Measurements from ENCODE around the gene TP53I11.

Gene TP53I11

DNA sequence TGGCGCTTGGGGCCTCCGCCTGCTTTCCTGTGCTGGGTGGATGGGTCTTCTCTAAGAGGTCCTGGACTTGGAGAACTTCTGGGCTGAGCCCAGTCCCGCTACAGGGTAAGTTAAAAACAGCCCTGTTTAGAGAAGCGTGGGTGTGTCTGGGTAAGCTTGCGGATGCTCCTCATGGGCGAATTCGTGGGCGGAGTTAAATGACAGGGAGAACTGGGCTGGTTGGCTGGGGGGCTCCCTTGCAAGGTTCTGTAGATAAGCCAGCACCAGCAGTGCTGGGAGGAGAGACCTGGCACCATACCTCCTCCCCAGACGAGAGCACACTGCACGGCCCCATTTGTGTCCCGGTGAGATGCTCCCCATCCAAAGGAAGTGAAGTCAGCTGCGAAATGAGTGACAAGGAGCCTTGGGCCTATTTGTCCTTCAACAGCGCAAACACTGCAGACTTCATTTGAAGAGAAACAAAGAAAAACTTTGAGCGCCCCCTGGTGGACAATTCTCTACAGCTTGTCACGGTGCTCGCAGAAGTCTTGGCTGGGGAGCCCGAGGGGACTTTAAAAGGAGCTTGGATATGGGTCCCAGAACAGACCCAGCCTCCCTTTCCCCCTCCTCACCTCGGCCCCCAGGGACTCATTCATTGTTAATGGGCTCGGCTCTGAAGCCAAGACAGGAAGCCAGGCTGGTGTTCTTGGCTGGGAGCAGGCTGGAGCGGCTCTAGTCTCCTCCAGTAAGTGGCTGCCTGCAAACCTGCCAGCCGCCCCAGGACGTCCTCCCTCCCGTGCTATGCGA, 39.5 kb downstream of the TP53I11 start:
- DNase-seq = peak; percentile 70

DNA sequence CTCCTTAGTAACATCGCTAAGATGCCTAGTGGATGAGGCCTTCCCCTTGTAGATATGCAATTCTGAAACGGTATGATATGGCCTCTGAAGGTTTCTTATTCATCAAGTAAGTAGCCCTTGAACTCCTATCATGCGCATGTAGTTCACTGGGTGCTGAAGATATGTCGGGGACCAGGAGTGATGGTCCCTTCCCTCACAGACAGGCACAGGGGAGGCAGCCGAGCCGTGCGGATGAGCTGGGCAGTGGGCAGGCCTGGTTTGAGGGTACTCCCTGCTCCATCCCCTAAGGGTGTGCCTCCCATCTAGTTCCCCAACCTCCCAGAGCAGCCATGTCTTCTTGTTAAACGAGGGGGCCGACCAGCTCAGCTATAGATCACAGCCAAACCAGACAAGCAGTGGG, 40.1 kb downstream of the TP53I11 start:
- DNase-seq = no peak

DNA sequence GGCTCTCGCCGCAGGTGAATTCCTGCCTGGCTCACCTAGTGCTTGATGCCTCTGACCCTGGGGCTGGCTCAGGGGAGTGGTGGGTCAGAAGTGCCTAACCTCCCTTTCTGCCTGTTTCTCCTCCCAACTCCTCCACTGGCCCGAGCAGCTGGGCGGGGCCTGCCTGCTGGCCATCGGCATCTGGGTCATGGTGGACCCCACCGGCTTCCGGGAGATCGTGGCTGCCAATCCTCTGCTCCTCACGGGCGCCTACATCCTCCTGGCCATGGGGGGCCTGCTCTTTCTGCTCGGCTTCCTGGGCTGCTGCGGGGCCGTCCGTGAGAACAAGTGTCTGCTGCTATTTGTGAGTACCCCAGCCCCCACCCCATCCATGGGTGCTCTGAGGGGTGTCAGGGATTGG, 41.1 kb downstream of the TP53I11 start:
- no peak for DNase-seq

DNA sequence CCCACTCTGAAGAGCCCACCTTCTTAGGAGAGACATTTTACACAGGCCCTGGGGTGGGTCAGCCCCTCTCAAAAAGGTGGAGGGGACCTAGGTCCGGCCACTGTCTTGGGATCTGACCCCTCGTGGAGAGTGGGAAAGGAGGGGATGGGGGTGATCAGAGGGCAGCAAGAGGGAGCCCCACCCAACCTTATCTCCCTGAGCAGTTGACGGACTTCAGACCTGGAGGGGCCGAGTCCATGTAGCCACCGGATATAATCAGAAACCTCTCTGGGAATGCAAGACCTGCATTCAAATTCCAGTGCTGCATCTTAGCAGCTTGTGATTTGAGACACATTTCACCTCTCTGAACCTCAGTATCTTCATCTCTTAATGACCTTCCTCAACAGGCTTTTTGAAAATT, 44.0 kb downstream of the TP53I11 start:
- no peak for DNase-seq

DNA sequence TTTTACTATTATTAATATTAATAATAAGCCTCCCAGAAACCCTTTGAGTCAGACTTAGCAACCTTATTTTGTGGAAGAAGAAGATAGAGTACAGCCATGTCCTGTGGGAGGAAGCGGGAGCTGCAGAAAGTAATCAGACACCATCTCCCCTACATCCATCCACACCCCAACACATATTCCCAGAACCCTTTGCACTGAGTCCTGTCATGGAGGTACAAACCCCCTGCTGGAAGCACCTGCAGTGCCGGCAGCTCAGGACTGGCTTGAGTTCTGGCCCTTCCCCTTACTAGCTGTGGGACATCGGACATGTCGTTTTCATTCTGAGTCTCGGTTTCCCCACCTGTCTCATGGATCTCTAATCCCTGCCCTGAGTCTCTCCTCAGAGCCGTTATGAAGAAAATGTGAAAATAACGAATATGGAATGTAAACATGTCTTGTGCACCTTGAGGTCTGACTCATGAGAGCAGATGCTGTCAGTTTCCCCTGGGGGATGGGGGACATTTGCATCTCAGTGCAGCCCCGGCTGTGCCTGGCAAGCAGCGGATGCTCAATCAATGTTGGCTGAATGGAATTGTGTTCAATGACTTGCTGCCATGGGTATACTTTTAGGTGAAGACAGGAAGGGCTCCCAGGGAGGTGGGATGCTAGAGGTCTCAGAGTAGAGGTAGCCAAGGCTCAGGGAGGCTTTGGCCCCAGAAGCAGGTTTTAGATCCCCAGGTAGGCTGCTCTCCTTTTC, 45.4 kb downstream of the TP53I11 start:
- no peak for DNase-seq

DNA sequence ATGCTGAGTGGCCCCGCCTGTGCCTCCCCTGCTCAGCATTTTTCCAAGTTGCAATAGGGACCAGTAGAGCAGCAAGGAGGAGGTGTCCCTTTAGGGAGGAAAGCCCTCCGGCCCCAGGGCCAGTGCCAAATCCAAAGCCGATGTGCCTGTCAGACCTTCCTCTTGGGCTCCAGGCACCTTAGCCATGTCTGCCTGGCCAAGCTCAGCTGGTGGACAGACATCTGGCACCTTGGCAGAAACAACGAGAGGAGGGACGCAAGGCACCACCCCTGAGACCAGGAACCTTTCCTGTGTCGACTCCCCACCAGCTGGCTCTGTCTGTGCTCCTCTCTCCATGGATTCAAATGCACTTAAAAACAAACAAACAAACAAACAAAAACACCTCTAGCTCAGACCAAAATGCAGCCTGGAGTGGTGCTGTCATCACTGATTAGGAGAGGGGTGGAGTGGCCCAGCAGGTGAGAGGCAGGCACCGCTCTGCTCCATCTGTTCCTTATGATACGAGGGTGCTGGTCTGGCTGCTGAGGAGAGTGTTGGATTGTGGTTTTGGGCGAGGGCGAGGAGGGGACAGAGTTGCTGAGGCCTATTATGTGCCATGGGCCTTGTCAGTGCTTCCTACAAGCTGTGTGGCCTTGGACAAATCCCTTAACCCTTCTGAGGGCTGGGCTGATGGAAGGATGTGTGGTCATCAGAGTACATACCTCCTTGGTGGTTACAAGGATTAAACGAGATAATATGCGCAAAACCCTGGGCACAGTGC, 46.2 kb downstream of the TP53I11 start:
- DNase-seq = no peak

DNA sequence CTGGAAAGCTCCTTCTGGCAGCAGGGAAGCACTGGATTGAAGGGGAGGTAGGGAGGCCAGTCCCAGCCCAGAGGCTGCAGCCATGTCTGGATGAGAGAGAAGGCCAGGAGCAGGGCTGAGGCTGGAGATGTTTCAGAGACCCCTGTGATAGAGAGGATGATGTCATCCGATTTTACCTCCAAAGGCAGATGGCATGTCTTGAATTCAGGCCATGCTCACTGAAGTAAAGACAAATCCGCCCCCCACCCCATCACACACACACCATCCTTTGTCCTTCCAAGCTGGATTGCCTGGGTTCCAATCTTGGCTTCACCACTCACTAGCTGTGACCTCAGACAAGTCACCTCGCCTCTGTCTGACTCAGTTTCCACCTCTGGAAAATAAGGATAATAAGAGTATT, 47.2 kb downstream of the TP53I11 start:
- no peak for DNase-seq

DNA sequence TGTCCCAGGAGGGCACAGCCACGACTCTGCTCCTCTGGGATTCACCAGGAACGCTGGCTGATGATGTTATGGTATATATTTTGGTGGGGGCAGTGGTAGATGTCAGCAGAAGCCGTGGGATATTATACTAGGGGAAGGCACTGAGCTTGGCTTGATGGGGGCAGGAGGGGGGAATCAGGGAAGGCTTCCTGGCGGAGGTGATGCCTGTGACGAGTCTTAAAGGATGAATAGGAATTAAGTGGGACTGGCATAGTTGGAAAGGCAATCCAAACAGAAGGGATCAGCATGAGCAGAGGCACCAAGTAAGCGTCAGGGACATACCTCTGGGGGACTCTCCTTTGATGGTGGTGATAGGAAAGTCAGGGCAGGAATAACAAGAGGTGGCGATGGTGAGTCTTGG, 47.6 kb downstream of the TP53I11 start:
- DNase-seq = no peak

DNA sequence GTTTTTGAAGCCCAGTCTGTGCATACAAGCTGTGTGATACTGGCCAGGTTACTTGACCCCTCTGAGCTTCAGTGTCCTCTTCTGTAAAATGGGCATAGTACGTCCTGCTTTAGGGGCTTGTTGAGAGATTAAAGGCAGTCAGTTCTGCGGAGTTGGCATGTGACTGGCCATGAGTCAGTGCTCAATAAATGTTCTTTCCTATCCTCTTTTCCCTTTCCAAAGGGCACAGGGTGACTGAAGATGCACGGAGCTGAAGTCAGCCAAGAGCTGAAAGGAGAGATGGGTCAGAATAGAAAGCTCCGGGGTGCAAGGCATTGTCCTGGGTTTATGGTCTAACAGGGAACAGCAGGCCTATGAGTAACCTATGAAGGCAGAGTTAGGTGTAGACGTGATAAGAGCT, 48.9 kb downstream of the TP53I11 start:
- DNase-seq = no peak

DNA sequence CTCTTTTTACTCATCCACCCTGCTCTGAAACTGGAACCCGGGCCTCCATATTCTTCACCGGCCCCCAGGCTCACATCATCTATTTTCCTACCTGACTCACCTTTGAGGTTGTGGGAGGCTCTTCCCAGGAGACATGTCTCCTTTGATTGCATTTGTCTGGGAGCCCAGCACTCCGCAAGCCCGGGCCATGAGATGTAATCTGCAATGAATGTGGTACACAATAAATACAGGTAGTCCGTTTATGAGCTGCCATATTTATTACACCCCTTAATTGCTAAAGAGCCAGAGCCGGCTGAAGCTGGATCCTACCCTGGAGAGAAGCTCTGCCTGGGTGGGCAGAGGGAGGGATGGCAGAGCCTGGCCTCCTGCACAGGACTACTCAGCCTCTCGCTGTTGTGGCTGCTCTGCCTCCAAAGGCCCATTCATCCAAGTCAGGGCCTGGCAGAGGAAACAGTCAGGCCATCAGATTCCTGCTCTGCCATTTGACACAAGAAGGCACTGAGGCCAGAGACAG, 49.5 kb downstream of the TP53I11 start:
- no peak for DNase-seq

DNA sequence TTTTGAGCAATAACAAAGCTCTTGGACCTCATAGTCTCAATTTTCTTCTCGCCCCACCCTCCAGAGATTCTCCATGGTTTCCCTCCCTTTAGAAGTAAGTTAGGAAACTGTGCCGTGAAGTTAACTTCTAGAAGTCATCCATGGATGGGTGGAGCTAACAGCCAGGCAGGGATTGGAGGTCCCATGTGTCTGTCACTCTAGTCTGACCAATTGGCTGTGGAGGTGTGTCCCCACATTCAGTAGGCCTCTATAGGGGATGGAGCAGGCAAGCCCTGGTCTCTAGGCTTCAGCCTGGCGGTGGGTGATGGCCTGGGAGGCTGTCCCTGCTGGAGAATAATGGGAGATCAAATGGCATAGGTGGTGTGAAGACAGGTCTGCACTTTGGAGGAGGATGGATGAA, 50.7 kb downstream of the TP53I11 start:
- DNase-seq = peak; percentile 35

DNA sequence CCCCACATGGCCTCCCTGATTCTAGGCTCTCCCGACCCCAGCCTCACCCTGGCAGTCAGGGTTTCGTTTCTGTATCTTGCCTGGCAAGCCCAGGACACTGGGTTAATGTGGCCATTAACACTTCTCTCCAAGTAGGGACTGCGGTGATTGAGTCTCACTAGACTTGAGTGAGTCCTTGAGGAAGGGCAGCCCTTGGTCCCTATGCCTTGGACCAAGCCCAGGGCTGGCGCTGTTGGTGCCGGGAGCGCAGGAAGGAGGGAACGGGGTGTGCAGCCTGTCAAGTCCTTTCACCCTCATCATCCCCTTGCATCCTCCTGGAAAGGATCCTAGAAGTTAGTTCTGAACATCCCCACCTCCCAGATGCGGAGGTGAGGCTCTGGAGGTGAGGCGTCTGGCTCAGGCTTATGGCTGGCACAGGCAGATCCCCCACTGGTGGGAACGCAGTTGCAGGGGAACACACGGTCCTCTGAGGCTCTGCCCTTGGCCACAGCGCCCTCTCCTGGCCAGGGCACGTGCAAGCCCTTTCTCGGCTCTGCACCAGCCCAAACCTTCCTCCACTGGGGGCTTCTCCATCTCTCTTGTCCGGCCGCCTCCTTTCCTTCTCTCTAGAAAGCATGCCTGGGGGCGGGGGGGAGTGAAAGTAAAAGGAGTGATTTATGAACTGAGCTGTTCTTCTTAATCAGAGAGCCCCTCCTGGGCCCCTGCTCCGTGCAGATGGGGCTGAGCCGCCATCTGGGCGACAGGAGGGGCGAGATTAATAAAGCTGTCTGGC, 56.7 kb downstream of the TP53I11 start:
- peak; percentile 56 for DNase-seq

DNA sequence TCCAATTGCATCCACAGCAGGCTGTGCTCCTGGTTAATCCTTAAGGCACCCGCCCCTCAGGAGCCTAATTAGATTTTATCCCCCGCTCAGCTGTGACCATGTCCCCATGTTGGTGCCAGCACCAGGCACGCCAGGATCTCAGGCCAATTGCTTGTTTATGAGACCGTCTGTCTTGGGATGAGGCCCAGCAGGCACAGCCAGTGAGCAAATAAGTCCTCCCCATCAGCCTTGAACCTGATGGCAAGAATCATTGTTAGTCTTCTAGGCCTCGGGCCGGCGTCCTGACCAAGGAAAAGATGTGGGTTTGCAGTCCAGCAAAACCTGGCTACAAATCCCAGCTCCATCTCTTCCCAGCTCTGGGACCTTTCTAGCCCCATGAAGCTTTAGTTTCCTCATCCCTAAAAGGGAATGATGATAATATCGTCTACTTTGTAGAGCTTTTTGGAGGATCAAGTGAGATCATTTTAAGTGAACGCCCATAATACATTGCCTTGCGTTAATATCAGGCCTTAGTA, 57.3 kb downstream of the TP53I11 start:
- no peak for DNase-seq

DNA sequence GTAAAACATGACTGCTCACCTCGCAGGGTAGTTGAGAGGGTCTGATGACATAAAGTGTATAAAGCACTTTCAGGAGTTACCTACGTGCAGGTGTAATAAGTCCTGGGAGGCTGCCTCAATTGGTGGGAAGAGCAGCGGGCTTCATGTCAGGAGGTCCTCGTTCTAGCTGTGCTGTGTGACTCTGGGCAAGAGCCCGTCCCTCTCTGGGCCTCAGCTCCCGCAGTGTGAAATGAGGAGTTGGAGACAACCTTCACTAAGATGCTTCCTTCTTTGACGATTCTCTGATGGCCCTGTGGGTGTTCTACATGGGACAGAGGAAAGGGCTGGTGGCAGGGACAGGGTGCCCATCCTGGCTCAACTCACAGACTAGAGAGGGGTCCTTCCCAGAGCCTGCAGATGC, 57.8 kb downstream of the TP53I11 start:
- DNase-seq = no peak

DNA sequence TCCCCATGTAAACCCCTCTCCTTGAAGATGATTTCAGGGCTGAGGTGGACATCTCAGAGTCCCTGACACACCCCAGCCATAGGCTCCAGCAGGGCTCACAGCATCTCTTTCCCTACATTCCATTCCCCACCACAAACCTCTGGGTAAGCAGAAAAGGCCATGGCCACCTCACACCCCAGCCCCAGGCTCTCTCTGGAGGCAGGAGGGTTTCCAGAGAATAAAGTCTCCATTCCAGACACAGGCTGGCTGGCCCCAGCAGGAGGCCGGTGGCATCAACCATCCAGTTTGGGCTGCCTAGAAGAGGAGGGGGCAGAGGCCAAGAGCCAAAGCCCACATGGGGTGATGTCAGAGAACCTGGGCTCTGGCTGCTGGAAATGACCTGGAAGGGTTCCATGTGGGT, 61.4 kb downstream of the TP53I11 start:
- no peak for DNase-seq

DNA sequence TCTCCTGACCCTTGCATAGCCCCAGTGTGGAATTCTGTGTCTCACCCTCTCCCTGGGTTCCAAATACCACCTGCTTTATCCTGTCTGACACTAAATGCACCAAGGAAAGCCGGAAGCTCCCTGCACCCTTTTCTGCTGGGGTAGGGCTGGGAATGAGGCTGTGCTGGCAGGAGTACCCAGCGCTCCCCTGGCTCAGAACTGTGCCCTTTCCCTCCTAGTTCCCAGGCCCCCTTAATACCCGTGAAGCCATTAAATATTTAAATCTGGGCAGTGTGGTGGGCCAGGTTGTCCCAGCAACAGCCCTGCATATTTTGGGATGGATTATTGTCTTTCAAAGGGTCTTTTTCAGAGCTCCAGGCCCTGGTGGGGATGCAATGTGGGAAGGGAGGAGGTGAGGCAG, 63.0 kb downstream of the TP53I11 start:
- DNase-seq = no peak

DNA sequence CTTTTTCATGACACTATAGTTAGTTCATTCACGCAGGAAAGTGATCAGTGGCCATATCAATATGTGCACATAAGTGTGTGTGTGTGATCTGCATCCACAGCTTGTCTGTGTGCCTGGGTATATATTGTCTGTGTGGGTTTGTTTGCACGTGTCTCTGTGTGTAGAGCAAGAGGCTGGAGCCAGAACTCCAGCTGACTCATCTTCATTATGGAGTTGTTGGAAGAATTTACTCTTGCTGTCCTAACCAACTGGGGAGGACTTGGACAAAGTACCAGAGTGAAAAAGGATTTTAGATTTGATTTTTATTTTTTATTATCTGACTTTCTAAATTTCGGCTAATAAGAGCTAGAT, 63.9 kb downstream of the TP53I11 start:
- no peak for DNase-seq

DNA sequence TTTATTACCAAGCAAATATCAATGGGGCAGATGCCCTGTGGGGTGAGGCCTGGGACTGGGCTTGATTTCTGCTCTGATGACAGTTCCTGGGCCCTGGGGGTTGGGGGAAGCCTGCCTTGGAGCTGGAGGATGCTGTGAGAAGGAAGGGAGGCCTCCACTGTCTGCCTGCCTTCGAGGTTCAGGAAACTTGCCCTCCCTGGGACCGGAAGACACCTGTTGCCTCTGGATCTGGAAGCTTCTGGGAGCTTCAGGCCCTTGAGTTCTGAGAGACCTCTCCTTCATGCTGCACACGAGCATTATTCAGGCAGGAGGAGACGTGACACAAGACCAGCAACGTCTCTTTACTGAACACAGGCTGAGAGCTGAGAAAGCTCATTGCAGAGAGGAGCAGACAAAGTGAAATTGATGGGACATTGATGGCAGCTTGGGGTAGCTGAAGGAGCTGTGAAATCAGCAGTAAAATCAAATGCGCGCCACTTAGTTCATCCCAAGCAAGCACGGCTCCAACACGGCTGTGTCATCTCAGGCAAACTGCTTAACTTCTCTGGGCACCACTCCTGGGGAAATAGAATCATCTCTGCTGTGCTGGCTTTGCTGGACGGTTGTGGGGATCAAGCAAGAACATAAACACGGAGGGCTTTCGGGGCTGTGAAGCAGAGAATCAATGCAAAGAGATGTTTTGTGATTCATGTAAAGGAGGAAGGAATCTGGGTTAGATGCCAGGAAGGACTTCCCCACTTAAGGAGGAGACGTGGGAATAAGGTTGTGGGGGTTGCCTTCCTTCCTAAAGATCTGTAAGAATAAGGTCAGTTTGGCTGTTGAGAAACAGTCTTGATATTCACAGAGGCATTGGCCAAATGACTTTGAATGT, 64.5 kb downstream of the TP53I11 start:
- DNase-seq = no peak

DNA sequence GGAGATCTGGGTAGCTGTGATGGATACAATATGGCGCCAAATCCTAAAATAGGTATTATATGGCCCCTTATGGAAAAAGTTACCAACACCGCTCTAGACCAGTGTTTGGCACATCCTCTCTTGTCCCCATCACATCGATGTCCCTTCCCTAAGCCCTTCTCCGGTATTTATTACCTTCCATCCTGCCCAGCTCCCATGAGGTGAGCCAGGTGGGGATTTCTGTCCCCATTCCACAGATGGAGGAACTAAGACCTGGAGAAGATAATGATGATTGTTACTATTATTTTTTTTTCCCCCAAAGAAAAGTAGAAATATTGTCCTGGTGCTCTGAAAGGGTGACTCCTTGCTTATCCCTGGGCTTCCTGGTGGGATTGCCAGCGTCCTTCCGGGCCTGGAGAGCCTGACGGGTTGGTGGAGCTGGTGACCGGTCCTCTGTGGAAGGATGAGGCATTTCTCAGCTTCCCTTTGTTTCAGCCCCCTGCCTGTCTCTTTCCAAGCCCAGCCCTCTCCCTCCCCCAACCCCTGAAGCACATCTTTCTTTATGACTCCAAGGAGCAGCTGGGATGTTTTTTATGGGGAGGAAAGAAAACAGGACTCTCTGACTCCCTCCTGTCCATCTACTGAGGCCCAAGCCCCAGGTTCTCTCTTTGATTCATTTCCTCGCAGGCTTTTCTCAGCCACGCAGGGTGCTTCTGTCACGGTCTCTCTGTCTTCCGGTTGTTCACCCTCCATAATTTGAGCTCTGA, 65.4 kb downstream of the TP53I11 start:
- no peak for DNase-seq

DNA sequence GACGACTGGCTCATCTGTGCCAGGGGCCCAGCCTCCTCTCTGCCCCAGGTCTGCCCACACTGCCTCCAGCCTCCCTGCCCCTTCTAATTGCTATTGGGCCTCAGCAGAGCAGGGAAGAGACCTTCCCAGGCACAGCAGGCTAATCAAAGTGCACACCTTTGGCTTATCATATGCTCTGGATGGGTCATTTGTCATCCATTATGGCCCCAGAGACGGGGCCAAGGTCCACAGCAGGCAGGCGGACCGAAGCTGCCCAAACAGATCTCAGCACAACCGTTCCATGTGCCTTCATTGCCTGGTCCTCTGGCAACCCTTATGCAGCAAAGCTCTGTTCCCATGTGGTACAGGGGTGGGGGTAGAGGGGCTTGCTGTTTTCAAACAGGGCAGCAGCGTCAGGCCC, 66.6 kb downstream of the TP53I11 start:
- no peak for DNase-seq

DNA sequence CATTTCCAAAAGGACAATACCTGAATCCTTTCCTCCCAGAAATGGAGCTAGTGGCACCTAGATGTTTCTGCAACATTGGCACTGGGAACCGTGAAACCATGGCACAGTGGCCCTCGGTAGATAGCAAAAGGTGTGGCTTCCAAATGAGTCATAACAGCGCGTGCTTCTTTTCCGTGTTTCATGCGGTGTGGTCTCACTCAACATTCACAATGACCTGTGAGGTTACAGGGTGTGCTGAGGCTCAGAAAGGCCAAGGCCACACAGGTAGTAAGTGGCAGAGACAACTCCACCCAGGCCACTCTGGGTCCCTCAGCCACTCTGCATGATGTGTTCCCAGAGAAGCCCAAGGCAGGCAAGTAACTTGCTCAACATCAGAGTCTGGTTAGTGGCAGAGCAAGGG, 67.4 kb downstream of the TP53I11 start:
- DNase-seq = no peak

Data from activated T-cell treated with anti-CD3 and anti-CD28 coated beads, Interleukin-2, amount 50 U/mL, for 1 hour (primary cell).